K562 (cell line): ENCODE data around the gene ACSL6.

Source experiments
- JUN ChIP-seq, 2 experiments: sonication (generic) in 1 of 2; formaldehyde crosslinking in 1 of 2; IDR thresholded peaks; 2 replicates each; pipeline versions ENCODE4 v1.6.1 to v1.8.0; 2012 to 2022; ENCODE audit warnings: borderline replicate concordance in 2 of 2, mild to moderate bottlenecking in 2 of 2, improper control_type of control experiment in 1 of 2, low read depth in 1 of 2, low read length in 1 of 2, missing genetic modification reagents in 1 of 2
- NFRKB ChIP-seq: fragments of 450-650 bp; IDR thresholded peaks from 2 replicates; pipeline ENCODE4 v1.6.1; 2016; ENCODE audit warnings: low read depth
- PHTF2 ChIP-seq: fragments of 250-450 bp; sonication (Bioruptor Pico); IDR thresholded peaks from 2 replicates; pipeline ENCODE4 v1.5.0; 2021; ENCODE audit warnings: mild to moderate bottlenecking
- TARDBP ChIP-seq: fragments of 450-650 bp; IDR thresholded peaks from 2 replicates; pipeline ENCODE4 v1.6.1; 2016
- TF ChIP-seq, protein P1 (sequence below), 3 experiments: IDR thresholded peaks in 2 of 3; conservative IDR thresholded peaks in 1 of 3; 2 replicates each; pipeline ENCODE4 v1.5.1; 2011 to 2012; ENCODE audit warnings: low read length in 3 of 3, mild to moderate bottlenecking in 3 of 3, control low read depth in 2 of 3, improper control_type of control experiment in 1 of 3, inconsistent platforms in 1 of 3, low read depth in 1 of 3, mixed read lengths in 1 of 3, moderate library complexity in 1 of 3; ENCODE audit not compliant: insufficient read depth in 2 of 3
- TF ChIP-seq, protein P2 (sequence below), 2 experiments: fragments of 450-650 bp; formaldehyde crosslinking in 1 of 2; IDR thresholded peaks; 2 replicates each; pipeline versions ENCODE4 v1.4.0 to v1.6.1; 2014 to 2020; ENCODE audit warnings: mild to moderate bottlenecking in 2 of 2, borderline replicate concordance in 1 of 2, low read depth in 1 of 2
- TF ChIP-seq, protein P3 (sequence below): sonication (generic); formaldehyde crosslinking; IDR thresholded peaks from 2 replicates; pipeline ENCODE4 v1.5.0; 2020; ENCODE audit warnings: missing genetic modification reagents

DNA sequence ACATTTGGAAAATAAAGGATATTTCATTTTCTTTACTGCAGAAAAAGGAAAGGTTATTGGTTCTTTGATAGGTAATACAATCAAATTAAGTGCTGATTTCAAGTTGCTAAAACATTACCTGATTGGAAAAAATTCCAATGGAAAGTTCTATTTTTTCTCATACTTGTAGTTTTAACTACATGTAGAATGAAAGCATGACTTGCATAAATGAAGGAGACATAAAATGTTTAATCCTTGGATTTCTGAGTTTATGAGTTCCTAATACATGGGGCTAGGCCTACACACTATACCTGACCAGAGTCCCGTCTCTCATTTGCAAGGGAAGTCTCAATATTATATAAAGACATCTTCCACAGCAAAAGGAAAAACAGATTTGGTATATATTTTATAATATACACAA lies 60.8 kb downstream of the ACSL6 start:
- TF ChIP-seq NFRKB = no peak
- TF ChIP-seq TARDBP = no peak
- TF ChIP-seq, protein P1, sequence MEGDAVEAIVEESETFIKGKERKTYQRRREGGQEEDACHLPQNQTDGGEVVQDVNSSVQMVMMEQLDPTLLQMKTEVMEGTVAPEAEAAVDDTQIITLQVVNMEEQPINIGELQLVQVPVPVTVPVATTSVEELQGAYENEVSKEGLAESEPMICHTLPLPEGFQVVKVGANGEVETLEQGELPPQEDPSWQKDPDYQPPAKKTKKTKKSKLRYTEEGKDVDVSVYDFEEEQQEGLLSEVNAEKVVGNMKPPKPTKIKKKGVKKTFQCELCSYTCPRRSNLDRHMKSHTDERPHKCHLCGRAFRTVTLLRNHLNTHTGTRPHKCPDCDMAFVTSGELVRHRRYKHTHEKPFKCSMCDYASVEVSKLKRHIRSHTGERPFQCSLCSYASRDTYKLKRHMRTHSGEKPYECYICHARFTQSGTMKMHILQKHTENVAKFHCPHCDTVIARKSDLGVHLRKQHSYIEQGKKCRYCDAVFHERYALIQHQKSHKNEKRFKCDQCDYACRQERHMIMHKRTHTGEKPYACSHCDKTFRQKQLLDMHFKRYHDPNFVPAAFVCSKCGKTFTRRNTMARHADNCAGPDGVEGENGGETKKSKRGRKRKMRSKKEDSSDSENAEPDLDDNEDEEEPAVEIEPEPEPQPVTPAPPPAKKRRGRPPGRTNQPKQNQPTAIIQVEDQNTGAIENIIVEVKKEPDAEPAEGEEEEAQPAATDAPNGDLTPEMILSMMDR (IDR thresholded peaks at IDR 0.05 in 2 of 3, conservative IDR thresholded peaks at IDR 0.05 in 1 of 3; ENCODE audit: insufficient read depth in 2 of 3, low read depth in 1 of 3, low read length in 3 of 3) = no peak
- no peak for TF ChIP-seq JUN (IDR thresholded peaks at IDR 0.05; ENCODE audit: borderline replicate concordance, low read depth, low read length)
- TF ChIP-seq JUN (CRISPR knock-in tag; IDR thresholded peaks at IDR 0.05; ENCODE audit: borderline replicate concordance) = no peak
- TF ChIP-seq, protein P2, sequence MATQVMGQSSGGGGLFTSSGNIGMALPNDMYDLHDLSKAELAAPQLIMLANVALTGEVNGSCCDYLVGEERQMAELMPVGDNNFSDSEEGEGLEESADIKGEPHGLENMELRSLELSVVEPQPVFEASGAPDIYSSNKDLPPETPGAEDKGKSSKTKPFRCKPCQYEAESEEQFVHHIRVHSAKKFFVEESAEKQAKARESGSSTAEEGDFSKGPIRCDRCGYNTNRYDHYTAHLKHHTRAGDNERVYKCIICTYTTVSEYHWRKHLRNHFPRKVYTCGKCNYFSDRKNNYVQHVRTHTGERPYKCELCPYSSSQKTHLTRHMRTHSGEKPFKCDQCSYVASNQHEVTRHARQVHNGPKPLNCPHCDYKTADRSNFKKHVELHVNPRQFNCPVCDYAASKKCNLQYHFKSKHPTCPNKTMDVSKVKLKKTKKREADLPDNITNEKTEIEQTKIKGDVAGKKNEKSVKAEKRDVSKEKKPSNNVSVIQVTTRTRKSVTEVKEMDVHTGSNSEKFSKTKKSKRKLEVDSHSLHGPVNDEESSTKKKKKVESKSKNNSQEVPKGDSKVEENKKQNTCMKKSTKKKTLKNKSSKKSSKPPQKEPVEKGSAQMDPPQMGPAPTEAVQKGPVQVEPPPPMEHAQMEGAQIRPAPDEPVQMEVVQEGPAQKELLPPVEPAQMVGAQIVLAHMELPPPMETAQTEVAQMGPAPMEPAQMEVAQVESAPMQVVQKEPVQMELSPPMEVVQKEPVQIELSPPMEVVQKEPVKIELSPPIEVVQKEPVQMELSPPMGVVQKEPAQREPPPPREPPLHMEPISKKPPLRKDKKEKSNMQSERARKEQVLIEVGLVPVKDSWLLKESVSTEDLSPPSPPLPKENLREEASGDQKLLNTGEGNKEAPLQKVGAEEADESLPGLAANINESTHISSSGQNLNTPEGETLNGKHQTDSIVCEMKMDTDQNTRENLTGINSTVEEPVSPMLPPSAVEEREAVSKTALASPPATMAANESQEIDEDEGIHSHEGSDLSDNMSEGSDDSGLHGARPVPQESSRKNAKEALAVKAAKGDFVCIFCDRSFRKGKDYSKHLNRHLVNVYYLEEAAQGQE (IDR thresholded peaks at IDR 0.05; ENCODE audit: borderline replicate concordance) = no peak
- TF ChIP-seq, protein P2 (CRISPR knock-in tag; IDR thresholded peaks at IDR 0.05; ENCODE audit: low read depth) = no peak
- no peak for TF ChIP-seq PHTF2
- TF ChIP-seq, protein P3, sequence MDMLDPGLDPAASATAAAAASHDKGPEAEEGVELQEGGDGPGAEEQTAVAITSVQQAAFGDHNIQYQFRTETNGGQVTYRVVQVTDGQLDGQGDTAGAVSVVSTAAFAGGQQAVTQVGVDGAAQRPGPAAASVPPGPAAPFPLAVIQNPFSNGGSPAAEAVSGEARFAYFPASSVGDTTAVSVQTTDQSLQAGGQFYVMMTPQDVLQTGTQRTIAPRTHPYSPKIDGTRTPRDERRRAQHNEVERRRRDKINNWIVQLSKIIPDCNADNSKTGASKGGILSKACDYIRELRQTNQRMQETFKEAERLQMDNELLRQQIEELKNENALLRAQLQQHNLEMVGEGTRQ = no peak
